ENCODE measurements around the gene PTPRH. TPM values are rescaled to one million over a fixed set of nuclear protein-coding genes. Genes with fewer than 3 reads are reported as not detected.
A peak's percentile ranks its signal among the peaks of the same experiment; 100 is the strongest.

Gene PTPRH
- total RNA-seq, 6 experiments from 2014 or later: 0.45 to 1.0 (median 0.59) TPM

DNA sequence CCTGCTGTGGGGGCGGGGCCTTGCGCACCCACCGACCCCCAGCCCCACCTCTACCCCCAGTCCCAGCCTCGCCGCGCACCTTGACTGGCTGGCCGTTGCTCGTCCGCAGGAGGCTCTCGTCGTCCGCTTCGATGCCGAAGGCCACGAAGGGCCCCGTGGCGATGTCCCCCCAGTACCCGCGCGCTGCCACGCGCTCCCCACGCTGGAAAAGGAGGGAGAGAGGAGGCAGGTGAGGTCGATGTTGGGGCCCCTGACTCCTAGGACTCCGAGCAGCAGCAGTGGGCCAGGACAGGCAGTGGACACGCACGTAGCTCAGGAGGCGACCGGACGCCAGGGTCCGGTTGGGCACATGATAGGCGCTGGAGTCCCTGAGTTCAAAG, 48.3 kb downstream of the PTPRH start:
- TF ChIP-seq, protein P1, sequence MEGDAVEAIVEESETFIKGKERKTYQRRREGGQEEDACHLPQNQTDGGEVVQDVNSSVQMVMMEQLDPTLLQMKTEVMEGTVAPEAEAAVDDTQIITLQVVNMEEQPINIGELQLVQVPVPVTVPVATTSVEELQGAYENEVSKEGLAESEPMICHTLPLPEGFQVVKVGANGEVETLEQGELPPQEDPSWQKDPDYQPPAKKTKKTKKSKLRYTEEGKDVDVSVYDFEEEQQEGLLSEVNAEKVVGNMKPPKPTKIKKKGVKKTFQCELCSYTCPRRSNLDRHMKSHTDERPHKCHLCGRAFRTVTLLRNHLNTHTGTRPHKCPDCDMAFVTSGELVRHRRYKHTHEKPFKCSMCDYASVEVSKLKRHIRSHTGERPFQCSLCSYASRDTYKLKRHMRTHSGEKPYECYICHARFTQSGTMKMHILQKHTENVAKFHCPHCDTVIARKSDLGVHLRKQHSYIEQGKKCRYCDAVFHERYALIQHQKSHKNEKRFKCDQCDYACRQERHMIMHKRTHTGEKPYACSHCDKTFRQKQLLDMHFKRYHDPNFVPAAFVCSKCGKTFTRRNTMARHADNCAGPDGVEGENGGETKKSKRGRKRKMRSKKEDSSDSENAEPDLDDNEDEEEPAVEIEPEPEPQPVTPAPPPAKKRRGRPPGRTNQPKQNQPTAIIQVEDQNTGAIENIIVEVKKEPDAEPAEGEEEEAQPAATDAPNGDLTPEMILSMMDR (IDR thresholded peaks at IDR 0.05): no peak
- no peak overlapping the region for H3K4me3 Mint-ChIP-seq
- H3K27me3 Mint-ChIP-seq (ENCODE audit: insufficient read depth): peaks cover 9% of the 10 kb centered on the region

GRCh38 chr19:55160128-55160985, 48.9 kb downstream of the PTPRH start:
- H3K27ac Mint-ChIP-seq: no peak overlapping the region
- peaks cover 9% of the 10 kb centered on the region for H3K27me3 Mint-ChIP-seq (ENCODE audit: insufficient read depth)
- no peaks in the 10 kb centered on the region for H3K9me3 Mint-ChIP-seq
- peak; percentile 78 for DNase-seq
- H3K4me1 Mint-ChIP-seq (ENCODE audit: low read depth): peaks cover 15% of the 10 kb centered on the region
- TF ChIP-seq, protein P1 (IDR thresholded peaks at IDR 0.05): peak; percentile 94
- no peaks in the 10 kb centered on the region for H3K36me3 Mint-ChIP-seq (ENCODE audit: low read depth)
- no peak overlapping the region for H3K4me3 Mint-ChIP-seq

More for the DNA sequence above, 48.3 kb downstream of the PTPRH start:
- no peak overlapping the region for H3K27ac Mint-ChIP-seq
- peaks cover 16% of the 10 kb centered on the region for H3K4me1 Mint-ChIP-seq (ENCODE audit: low read depth)
- no peaks in the 10 kb centered on the region for H3K36me3 Mint-ChIP-seq (ENCODE audit: low read depth)
- no peaks in the 10 kb centered on the region for H3K9me3 Mint-ChIP-seq
- DNase-seq: no peak

- H3K4me3 Mint-ChIP-seq: no peak overlapping the region
- TF ChIP-seq, protein P1 (IDR thresholded peaks at IDR 0.05): no peak
Measured at GRCh38 chr19:55158848-55159749, 50.2 kb downstream of the PTPRH start.

DNA sequence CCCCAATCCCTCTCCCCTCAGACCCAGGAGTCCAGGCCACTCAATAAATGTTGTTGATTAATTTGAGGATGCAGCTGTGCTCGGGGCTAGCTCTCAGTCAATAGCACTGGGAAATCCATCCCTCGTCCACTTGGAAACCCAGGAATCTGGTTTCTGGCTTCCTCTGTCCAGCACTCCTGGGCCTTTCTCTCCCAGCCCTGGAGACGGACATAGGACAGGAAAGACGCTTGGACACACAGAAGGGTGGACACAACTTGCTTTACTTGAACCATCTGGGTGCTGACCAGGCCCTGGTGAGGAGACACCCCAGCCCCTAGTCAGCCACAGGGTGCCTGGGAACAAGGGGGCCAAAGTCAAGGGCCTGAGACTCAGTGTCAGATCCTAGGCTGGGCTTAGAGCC, 50.9 kb downstream of the PTPRH start:
- TF ChIP-seq, protein P1 (IDR thresholded peaks at IDR 0.05): no peak
- no peaks in the 10 kb centered on the region for H3K9me3 Mint-ChIP-seq
- no peak for DNase-seq
- H3K4me3 Mint-ChIP-seq: no peak overlapping the region
- H3K27me3 Mint-ChIP-seq (ENCODE audit: insufficient read depth): peaks cover 6% of the 10 kb centered on the region; the same call in 1 of the 2 replicates
- peaks cover 15% of the 10 kb centered on the region for H3K4me1 Mint-ChIP-seq (ENCODE audit: low read depth)
- no peak overlapping the region for H3K27ac Mint-ChIP-seq
- H3K36me3 Mint-ChIP-seq (ENCODE audit: low read depth): no peaks in the 10 kb centered on the region

More at GRCh38 chr19:55158848-55159749, 50.2 kb downstream of the PTPRH start:
- H3K4me1 Mint-ChIP-seq (ENCODE audit: low read depth): peaks cover 15% of the 10 kb centered on the region
- H3K27me3 Mint-ChIP-seq (ENCODE audit: insufficient read depth): peaks cover 8% of the 10 kb centered on the region
- no peak for DNase-seq
- H3K27ac Mint-ChIP-seq: no peak overlapping the region
- no peaks in the 10 kb centered on the region for H3K9me3 Mint-ChIP-seq
- H3K36me3 Mint-ChIP-seq (ENCODE audit: low read depth): no peaks in the 10 kb centered on the region

DNA sequence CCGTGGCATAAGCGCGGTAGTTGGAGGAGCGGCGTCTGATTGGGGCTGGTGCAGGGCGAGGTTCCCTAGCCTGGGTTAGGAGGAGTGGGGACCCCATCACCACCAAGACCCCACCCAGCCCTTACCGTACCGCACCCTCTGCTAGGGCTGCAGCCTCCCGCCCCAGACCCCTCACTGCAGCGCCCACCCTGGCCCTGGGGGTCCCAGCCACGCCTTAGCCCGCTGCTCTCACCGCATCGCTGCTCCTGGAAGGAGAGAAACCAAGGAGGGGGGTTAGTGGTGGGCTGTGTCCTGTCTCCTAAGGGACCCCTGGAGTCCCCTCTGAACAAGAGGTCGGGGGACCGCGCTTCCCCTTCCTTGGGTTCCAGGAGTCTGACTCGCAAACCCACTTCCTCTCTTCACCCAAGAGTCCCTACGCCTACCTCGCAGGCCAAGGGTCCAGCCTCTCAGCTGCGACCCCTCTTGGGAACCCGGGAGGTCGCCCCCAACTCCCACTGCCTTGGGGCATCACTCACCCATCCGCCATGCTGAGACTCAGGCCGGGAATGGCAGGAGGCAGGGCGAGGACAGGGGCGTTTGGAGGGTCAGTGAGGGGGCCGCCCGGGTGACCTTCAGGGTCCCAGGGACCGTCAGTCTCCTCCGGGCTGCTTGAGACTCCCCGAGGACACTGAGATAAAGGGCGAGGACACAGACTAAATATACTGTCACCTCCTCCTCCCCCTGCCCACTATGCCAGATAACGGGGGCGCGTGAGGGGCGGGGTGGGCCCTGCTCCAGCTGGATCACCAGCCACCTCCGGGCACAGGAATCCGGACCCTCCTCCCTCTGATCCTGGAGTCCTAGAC, 52.0 kb downstream of the PTPRH start, which contains the start of gene TNNI3:
Gene TNNI3 (minus strand): TSS at position 669 of the 845 bp plus-strand sequence. CDS start 143 bp downstream, at position 526.
- Mint-ChIP-seq H3K27me3 (ENCODE audit: insufficient read depth) (peaks cover 6% of the 10 kb centered on the region; the same call in 1 of the 2 replicates), H3K9me3 (no peaks in the 10 kb centered on the region), H3K36me3 (ENCODE audit: low read depth) (no peaks in the 10 kb centered on the region), H3K4me3 (no peak within 1 kb of the TSS), H3K4me1 (ENCODE audit: low read depth) (peaks cover 15% of the 10 kb centered on the region), H3K27ac (no peak within 1 kb of the TSS)
- DNase-seq: no peak
- TF ChIP-seq, protein P1 (IDR thresholded peaks at IDR 0.05): no peak

All from HFFc6 (cell line).